HepG2 (cell line): ENCODE data around the gene KCTD13. TPM values are rescaled to one million over a fixed set of nuclear protein-coding genes. Genes with fewer than 3 reads are reported as not detected.

Experiments used
- ATAC-seq: fragments of 200-7000 bp; cut with Tn5 transposase; 3 replicates; pipeline ENCODE4 v1.9.1; 2020; ENCODE audit warnings: mild to moderate bottlenecking, moderate library complexity
- BruUV-seq: library from RNA; stranded (reverse); fragments of 400-500 nt; replicated peaks from 2 replicates; lab custom pipeline; 2021; lab: Mats Ljungman, UMichigan
- CTCF ChIA-PET: fragments of 300-600 bp; formaldehyde crosslinking; extraction: SDS; loops from one replicate; lab custom pipeline; 2021; ENCODE audit warnings: low total read pairs, inconsistent platforms, low intra/inter-chr PET ratio; lab: Yijun Ruan, JAX
- POLR2A ChIA-PET: fragments of 350-600 bp; sonication (Branson Sonifier 250); formaldehyde crosslinking; loops from one replicate; lab custom pipeline; 2020; ENCODE audit warnings: antibody characterized with exemption, inconsistent platforms; lab: Yijun Ruan, JAX
- DNase-seq: peaks from one replicate; pipeline ENCODE4 v3.0.0-alpha.2; 2015; ENCODE audit warnings: low spot score
- FAIRE-seq: peaks from 3 replicates; lab custom pipeline; 2011; peaks lifted over from hg19 to GRCh38; lab: Jason Lieb, UNC
- H2AFZ ChIP-seq: one replicate; pipeline ENCODE4 v1.6.1; 2011; ENCODE audit warnings: low read length, inconsistent platforms
- H3K27ac ChIP-seq: fragments of 300-600 bp; 3 replicates; pipeline ENCODE4 v1.8.0; 2011; ENCODE audit warnings: mixed run types, mild to moderate bottlenecking, mixed read lengths, low read length, inconsistent platforms; ENCODE audit not compliant: insufficient read depth; ENCODE audit errors: extremely low read length
- H3K27me3 ChIP-seq, 2 experiments: fragments of 200-600 bp in 1 of 2; 2 replicates in 1 of 2; 3 replicates in 1 of 2; pipeline versions ENCODE4 v1.6.0 to v1.8.0; 2011; ENCODE audit warnings: low read length in 2 of 2, mild to moderate bottlenecking in 2 of 2, moderate library complexity in 2 of 2, inconsistent platforms in 1 of 2; ENCODE audit not compliant: insufficient read depth in 2 of 2, control insufficient read depth in 1 of 2
- H3K36me3 ChIP-seq, 2 experiments: fragments of 200-600 bp in 1 of 2; replicated peaks in 1 of 2; 2 replicates in 1 of 2; 3 replicates in 1 of 2; pipeline versions ENCODE4 v1.5.1 to v1.8.0; 2011; ENCODE audit warnings: low read length in 2 of 2, inconsistent platforms in 1 of 2; ENCODE audit not compliant: insufficient read depth in 2 of 2, control insufficient read depth in 1 of 2
- H3K4me1 ChIP-seq: 2 replicates; pipeline ENCODE4 v1.5.1; 2012; ENCODE audit warnings: low read length, inconsistent platforms; ENCODE audit not compliant: insufficient read depth
- H3K4me2 ChIP-seq: 2 replicates; pipeline ENCODE4 v1.6.0; 2011; ENCODE audit warnings: low read depth, low read length, inconsistent platforms
- H3K4me3 ChIP-seq, 3 experiments: fragments of 200-600 bp in 1 of 3; sonication (generic), shearing (Covaris generic) in 1 of 3; replicated peaks in 1 of 3; 2 replicates each; pipeline ENCODE4 v1.5.1; 2011 to 2016; ENCODE audit warnings: low read length in 3 of 3, inconsistent platforms in 2 of 3, low read depth in 2 of 3, mild to moderate bottlenecking in 2 of 3, control low read depth in 1 of 3, mixed read lengths in 1 of 3; ENCODE audit not compliant: insufficient read depth in 1 of 3
- H3K79me2 ChIP-seq: one replicate; pipeline ENCODE4 v1.6.1; 2011; ENCODE audit warnings: low read length, inconsistent platforms; ENCODE audit not compliant: insufficient read depth
- H3K9ac ChIP-seq: 2 replicates; pipeline ENCODE4 v1.6.0; 2011; ENCODE audit warnings: mild to moderate bottlenecking, low read depth, low read length, inconsistent platforms; ENCODE audit not compliant: insufficient read depth
- H3K9me3 ChIP-seq: 2 replicates; pipeline ENCODE4 v1.5.1; 2012; ENCODE audit warnings: mild to moderate bottlenecking, low read length
- H4K20me1 ChIP-seq: 2 replicates; pipeline ENCODE4 v1.6.0; 2011; ENCODE audit warnings: inconsistent platforms, mild to moderate bottlenecking, low read length, moderate library complexity; ENCODE audit not compliant: insufficient read depth
- AHR ChIP-seq: IDR thresholded peaks from 2 replicates; pipeline ENCODE4 v1.6.1; 2018; ENCODE audit warnings: missing genetic modification reagents, missing compliant biosample characterization
- CSRNP1 ChIP-seq: sonication (generic); formaldehyde crosslinking; IDR thresholded peaks from 2 replicates; pipeline ENCODE4 v1.8.1; 2023; ENCODE audit warnings: mild to moderate bottlenecking, missing genetic modification reagents
- ELF3 ChIP-seq: IDR thresholded peaks from 2 replicates; pipeline ENCODE4 v1.6.1; 2016; ENCODE audit warnings: missing genetic modification reagents, missing compliant biosample characterization
- GZF1 ChIP-seq: sonication (generic); formaldehyde crosslinking; IDR thresholded peaks from 2 replicates; pipeline ENCODE4 v1.5.1; 2020; ENCODE audit warnings: mild to moderate bottlenecking, missing genetic modification reagents
- ISX ChIP-seq: sonication (generic); formaldehyde crosslinking; conservative IDR thresholded peaks from 2 replicates; pipeline ENCODE4 v1.5.0; 2020; ENCODE audit warnings: missing genetic modification reagents
- MEIS1 ChIP-seq: sonication (generic); formaldehyde crosslinking; IDR thresholded peaks from 2 replicates; pipeline ENCODE4 v1.9.0; 2021; ENCODE audit warnings: mild to moderate bottlenecking, missing genetic modification reagents, moderate library complexity, borderline replicate concordance
- MYC ChIP-seq: sonication (generic); formaldehyde crosslinking; IDR thresholded peaks from 2 replicates; pipeline ENCODE4 v1.9.0; 2021; ENCODE audit warnings: missing genetic modification reagents, borderline replicate concordance
- PRPF4 ChIP-seq: fragments of 200-400 bp; formaldehyde crosslinking; IDR thresholded peaks from 2 replicates; pipeline ENCODE4 v1.6.1; 2016; ENCODE audit warnings: low read length, low read depth; ENCODE audit not compliant: poor library complexity, severe bottlenecking
- REL ChIP-seq: sonication (generic); formaldehyde crosslinking; conservative IDR thresholded peaks from 2 replicates; pipeline ENCODE4 v1.8.0; 2022; ENCODE audit warnings: mild to moderate bottlenecking, missing genetic modification reagents, moderate library complexity
- RXRA ChIP-seq: sonication (generic); formaldehyde crosslinking; IDR thresholded peaks from 2 replicates; pipeline ENCODE4 v1.5.1; 2020; ENCODE audit warnings: missing genetic modification reagents
- SALL2 ChIP-seq: sonication (generic); formaldehyde crosslinking; IDR thresholded peaks from 2 replicates; pipeline ENCODE4 v1.8.1; 2023; ENCODE audit warnings: mild to moderate bottlenecking, missing genetic modification reagents, inconsistent platforms
- SP4 ChIP-seq: sonication (generic); formaldehyde crosslinking; IDR thresholded peaks from 2 replicates; pipeline ENCODE4 v1.8.1; 2023; ENCODE audit warnings: mild to moderate bottlenecking, missing genetic modification reagents
- TARDBP ChIP-seq: sonication (generic); formaldehyde crosslinking; IDR thresholded peaks from 2 replicates; pipeline ENCODE4 v1.8.0; 2022; ENCODE audit warnings: mild to moderate bottlenecking, missing genetic modification reagents
- ZNF280D ChIP-seq: sonication (generic); formaldehyde crosslinking; IDR thresholded peaks from 2 replicates; pipeline ENCODE4 v1.5.1; 2020; ENCODE audit warnings: mild to moderate bottlenecking, missing genetic modification reagents
- ZNF567 ChIP-seq: sonication (generic); formaldehyde crosslinking; IDR thresholded peaks from 2 replicates; pipeline ENCODE4 v1.8.1; 2023; ENCODE audit warnings: mild to moderate bottlenecking, missing genetic modification reagents, borderline replicate concordance
- ZNF747 ChIP-seq: sonication (generic); formaldehyde crosslinking; IDR thresholded peaks from 2 replicates; pipeline ENCODE4 v1.8.1; 2023; ENCODE audit warnings: missing genetic modification reagents, mild to moderate bottlenecking, borderline replicate concordance
- WGBS: methylation state at CpG from one replicate; pipeline ENCODE4 v1.1.6; 2017; ENCODE audit warnings: low lambda C conversion rate; 5-methylcytosine and 5-hydroxymethylcytosine counted together
- in situ Hi-C: cut with HindIII; loops from 2 replicates; pipeline ENCODE4 v1.10.0; 2017; ENCODE audit warnings: low pct_unique_long_range_greater_than_20kb; ENCODE audit not compliant: extremely low pct_ligation_motif_present
- intact Hi-C: fragments of 100-400 bp; cut with micrococcal nuclease; formaldehyde crosslinking; loops from one replicate; pipeline ENCODE4 v1.10.0; 2022; ENCODE audit not compliant: unreplicated experiment
- polyA plus RNA-seq, 8 experiments: library from polyadenylated mRNA; depleted of rRNA in 3 of 8; stranded (reverse) in 7 of 8; unstranded in 1 of 8; fragments of >200 nt; fragmentation: Illumina TruSeq in 4 of 8; extraction: Trizol in 4 of 8; gene quantifications; 2 replicates each; pipeline versions ENCODE4 v1.2.1 to v1.2.3, GENCODE V29; 2011 to 2016; ENCODE audit warnings: low read depth in 4 of 8, missing spikeins in 1 of 8, mixed read lengths in 1 of 8; ENCODE audit not compliant: insufficient read depth in 1 of 8
- total RNA-seq, 5 experiments: library from RNA; depleted of rRNA; stranded (reverse); fragments of >200 nt; fragmentation: Illumina TruSeq; extraction: Trizol; gene quantifications; 2 replicates each; pipeline ENCODE4 v1.2.3, GENCODE V29; 2016; ENCODE audit warnings: low read depth in 1 of 5
- TF ChIP-seq, protein P1 (sequence below): sonication (generic); formaldehyde crosslinking; IDR thresholded peaks from 2 replicates; pipeline ENCODE4 v1.8.0; 2022; ENCODE audit warnings: missing genetic modification reagents, mild to moderate bottlenecking, inconsistent platforms, borderline replicate concordance

The KCTD13 gene
- total and polyA plus RNA-seq, 2 of the 13 experiments (the other 11 are each of a cell fraction or from before 2014, with no cell fraction given), result 6.3 to 14.7 TPM

GRCh38 chr16:29863669-29863984, 62.4 kb downstream of the KCTD13 start:
- intact Hi-C loops (loop anchor here (1.0 to 5.0 kb wide), 4 partner anchors 29 to 99 kb away; partner anchors contain the start of genes ASPHD1 and TMEM219), in situ Hi-C loops (loop anchor here (10.0 kb wide), 1 partner anchor 141 kb away; no protein-coding TSS in a partner anchor)
- H3K36me3 ChIP-seq, result peaks cover 4 to 13% of the 10 kb centered on the region in 2 experiments; a peak in 4 of 5 replicates
- peaks cover 13% of the 10 kb centered on the region for H3K79me2 ChIP-seq
- H3K4me2 ChIP-seq, result peak overlapping the region; percentile 91
- ATAC-seq (no peak), FAIRE-seq (no peak), DNase-seq (no peak)
- H3K9ac ChIP-seq, result peak overlapping the region; percentile 93
- no TSS peak for BruUV-seq
- H3K4me1 ChIP-seq, result peaks cover 37% of the 10 kb centered on the region
- no peaks in the 10 kb centered on the region; a peak in 1 of 5 replicates for H3K27me3 ChIP-seq
- peak overlapping the region; percentile 97 for H3K27ac ChIP-seq
- ChIA-PET CTCF (interaction anchor here (0.7 kb wide), 1 partner anchor 160 kb away, joined by 3 read pairs; no protein-coding TSS in a partner anchor), POLR2A (interaction anchor here (0.8 to 4.1 kb wide), 18 partner anchors 9 to 202 kb away, joined by 3 to 29 read pairs (median 7); partner anchors contain the start of genes ALDOA, ASPHD1, KCTD13 and MVP)
- peak overlapping the region; percentile 52 to 88 (median 85) for H3K4me3 ChIP-seq
- H2AFZ ChIP-seq, result peak overlapping the region; percentile 6
- 16% methylated on average over 16 of the region's 16 CpGs for WGBS
- no peaks in the 10 kb centered on the region for H3K9me3 ChIP-seq
- no peaks in the 10 kb centered on the region; the same call in 1 of the 2 replicates for H4K20me1 ChIP-seq
- TF ChIP-seq CSRNP1 (no peak), ZNF567 (no peak), SALL2 (peak; percentile 13; the same call in 1 of the 2 replicates), ISX (CRISPR knock-in tag) (no peak), ZNF747 (CRISPR knock-in tag) (no peak), ELF3 (CRISPR knock-in tag) (no peak), REL (CRISPR knock-in tag) (no peak), GZF1 (CRISPR knock-in tag) (no peak), MEIS1 (no peak), AHR (CRISPR knock-in tag) (0 out of 2 replicates have a peak, but pooled peaks have one; percentile 33), MYC (CRISPR knock-in tag) (no peak), RXRA (CRISPR knock-in tag) (peak; percentile 8), SP4 (CRISPR knock-in tag) (no peak), TARDBP (CRISPR knock-in tag) (no peak), ZNF280D (CRISPR knock-in tag) (0 out of 2 replicates have a peak, but pooled peaks have one; percentile 46), PRPF4 (no peak)
- TF ChIP-seq, protein P1, sequence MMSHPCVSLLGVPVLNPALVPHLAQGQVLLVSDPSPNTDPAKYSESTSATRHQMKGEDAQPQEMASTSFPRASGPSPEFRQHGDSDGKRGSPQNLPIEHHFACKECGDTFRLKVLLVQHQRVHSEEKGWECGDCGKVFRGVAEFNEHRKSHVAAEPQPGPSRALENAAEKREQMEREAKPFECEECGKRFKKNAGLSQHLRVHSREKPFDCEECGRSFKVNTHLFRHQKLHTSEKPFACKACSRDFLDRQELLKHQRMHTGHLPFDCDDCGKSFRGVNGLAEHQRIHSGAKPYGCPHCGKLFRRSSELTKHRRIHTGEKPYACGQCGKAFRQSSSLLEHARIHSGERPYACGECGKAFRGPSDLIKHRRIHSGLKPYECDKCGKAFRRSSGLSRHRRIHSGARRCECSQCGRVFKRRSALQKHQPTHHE (CRISPR knock-in tag), result no peak
